ENCODE data around the gene PDE9A. TPM values are rescaled to one million over a fixed set of nuclear protein-coding genes. Genes with fewer than 3 reads are reported as not detected.

PDE9A gene
- polyA plus RNA-seq, 12 donors: 6.7 to 20.1 (median 8.5) TPM; not detected in 1

- DNase-seq: no peak
These were observed 30.9 kb downstream of the PDE9A start for GRCh38 chr21:42684109-42684916.

GRCh38 chr21:42685036-42685435 is 31.6 kb downstream of the PDE9A start:
- no peak for DNase-seq

- no peak for DNase-seq
These were observed 32.6 kb downstream of the PDE9A start for GRCh38 chr21:42685954-42686500.

- no peak for DNase-seq
These were observed 34.4 kb downstream of the PDE9A start for GRCh38 chr21:42687796-42688195.

- DNase-seq: no peak
These were observed 34.9 kb downstream of the PDE9A start for GRCh38 chr21:42688226-42688840.

- no peak for DNase-seq
These were observed 35.5 kb downstream of the PDE9A start for GRCh38 chr21:42688841-42689371.

GRCh38 chr21:42690586-42690985 is 37.2 kb downstream of the PDE9A start:
- no peak for DNase-seq

GRCh38 chr21:42691901-42692559 is 38.6 kb downstream of the PDE9A start:
- DNase-seq: no peak

- DNase-seq: no peak
These were observed 39.3 kb downstream of the PDE9A start for GRCh38 chr21:42692688-42693087.

GRCh38 chr21:42694751-42695696 is 41.6 kb downstream of the PDE9A start:
- no peak for DNase-seq

- peak; percentile 38 for DNase-seq
These were observed 42.4 kb downstream of the PDE9A start for GRCh38 chr21:42695697-42696380.

GRCh38 chr21:42696501-42697040 is 43.1 kb downstream of the PDE9A start:
- no peak for DNase-seq

- no peak for DNase-seq
These were observed 45.3 kb downstream of the PDE9A start for GRCh38 chr21:42698733-42699132.

GRCh38 chr21:42699196-42699595 is 45.8 kb downstream of the PDE9A start:
- no peak for DNase-seq

GRCh38 chr21:42701706-42702456 is 48.5 kb downstream of the PDE9A start:
- DNase-seq: no peak

GRCh38 chr21:42702720-42703119 is 49.3 kb downstream of the PDE9A start:
- DNase-seq: no peak

- DNase-seq: no peak
These were observed 49.9 kb downstream of the PDE9A start for GRCh38 chr21:42703136-42703908.

- DNase-seq: no peak
These were observed 50.5 kb downstream of the PDE9A start for GRCh38 chr21:42703965-42704364.

- DNase-seq: no peak
These were observed 51.4 kb downstream of the PDE9A start for GRCh38 chr21:42704861-42705260.
